H1 (cell line): ENCODE data around the gene MYO1D.

Experiments
- CTCF ChIP-seq, 3 experiments: IDR thresholded peaks; 1 replicate in 2 of 3; 2 replicates in 1 of 3; pipeline versions ENCODE4 v1.5.1 to v1.6.1; 2011; ENCODE audit warnings: low read length in 3 of 3, mild to moderate bottlenecking in 3 of 3, inconsistent platforms in 2 of 3, low read depth in 1 of 3, moderate library complexity in 1 of 3; ENCODE audit not compliant: insufficient read depth in 1 of 3; ENCODE audit errors: control extremely low read depth in 1 of 3
- EGR1 ChIP-seq: IDR thresholded peaks from 2 replicates; pipeline ENCODE4 v1.6.1; 2011; ENCODE audit warnings: low read depth, low read length, borderline replicate concordance
- EP300 ChIP-seq, 2 experiments: IDR thresholded peaks; 1 replicate in 1 of 2; 2 replicates in 1 of 2; pipeline ENCODE4 v1.6.1; 2011 to 2012; ENCODE audit warnings: low read depth in 2 of 2, low read length in 2 of 2, mild to moderate bottlenecking in 2 of 2, borderline replicate concordance in 1 of 2, inconsistent platforms in 1 of 2, moderate library complexity in 1 of 2
- PHF8 ChIP-seq: fragments of 200-600 bp; sonication (generic); conservative IDR thresholded peaks from 2 replicates; pipeline ENCODE4 v1.7.1; 2012; ENCODE audit warnings: low read depth, mild to moderate bottlenecking, inconsistent platforms, low read length, moderate library complexity
- POLR2A ChIP-seq, 2 experiments: IDR thresholded peaks; 1 replicate in 1 of 2; 2 replicates in 1 of 2; pipeline ENCODE4 v1.6.1; 2011; ENCODE audit warnings: low read depth in 2 of 2, low read length in 2 of 2, mild to moderate bottlenecking in 2 of 2; ENCODE audit errors: control extremely low read depth in 1 of 2
- POLR2AphosphoS5 ChIP-seq: IDR thresholded peaks from 2 replicates; pipeline ENCODE4 v1.6.1; 2011; ENCODE audit warnings: low read depth, low read length
- SIN3A ChIP-seq, 2 experiments: IDR thresholded peaks in 1 of 2; conservative IDR thresholded peaks in 1 of 2; 2 replicates each; pipeline ENCODE4 v1.6.1; 2011 to 2012; ENCODE audit warnings: low read length in 2 of 2, improper control_type of control experiment in 1 of 2, low read depth in 1 of 2, mild to moderate bottlenecking in 1 of 2
- TAF1 ChIP-seq: IDR thresholded peaks from 2 replicates; pipeline ENCODE4 v1.6.1; 2011; ENCODE audit warnings: mild to moderate bottlenecking, low read depth, low read length
- USF2 ChIP-seq: IDR thresholded peaks from 2 replicates; pipeline ENCODE4 v1.6.1; 2011; ENCODE audit warnings: low read length, improper control_type of control experiment
- YY1 ChIP-seq: IDR thresholded peaks from 2 replicates; pipeline ENCODE4 v1.6.1; 2011; ENCODE audit warnings: low read depth, mild to moderate bottlenecking, low read length
- ZNF274 ChIP-seq: IDR thresholded peaks from 2 replicates; pipeline ENCODE4 v1.7.0; 2012; ENCODE audit warnings: low read length, borderline replicate concordance; ENCODE audit errors: extremely low read depth

GRCh38 chr17:32590974-32591373 lies 285.9 kb downstream of the MYO1D start:
- TF ChIP-seq CTCF (IDR thresholded peaks at IDR 0.05; ENCODE audit: control extremely low read depth in 1 of 3, insufficient read depth in 1 of 3, low read depth in 1 of 3, low read length in 3 of 3) (no peak), PHF8 (no peak), TAF1 (no peak), EGR1 (no peak), SIN3A (conservative IDR thresholded peaks at IDR 0.05 in 1 of 2, IDR thresholded peaks at IDR 0.05 in 1 of 2; ENCODE audit: low read depth in 1 of 2, low read length in 2 of 2) (no peak), POLR2A (IDR thresholded peaks at IDR 0.05; ENCODE audit: control extremely low read depth in 1 of 2, low read depth in 2 of 2, low read length in 2 of 2) (no peak), USF2 (no peak), POLR2AphosphoS5 (no peak), EP300 (IDR thresholded peaks at IDR 0.05; ENCODE audit: borderline replicate concordance in 1 of 2, low read depth in 2 of 2, low read length in 2 of 2) (no peak), ZNF274 (no peak), YY1 (no peak)
